Vagina (tissue), 2 donors: ENCODE data around the gene FOXR1.

Experiments
- CTCF ChIP-seq, 3 experiments: fragments of 450-650 bp in 2 of 3; fragments of 200-600 bp in 1 of 3; sonication (generic) in 1 of 3; IDR thresholded peaks; one replicate each; pipeline ENCODE4 v1.5.1; 2017 to 2019; ENCODE audit warnings: antibody characterized with exemption in 3 of 3, mild to moderate bottlenecking in 2 of 3, moderate library complexity in 2 of 3
- POLR2A ChIP-seq, 2 donors: fragments of 450-650 bp; IDR thresholded peaks; one replicate each; pipeline ENCODE4 v1.6.1; 2017; ENCODE audit warnings: antibody characterized with exemption in 2 of 2, mild to moderate bottlenecking in 2 of 2, moderate library complexity in 2 of 2
- POLR2AphosphoS5 ChIP-seq, 2 donors: sonication (generic); formaldehyde crosslinking; IDR thresholded peaks; one replicate each; pipeline ENCODE4 v1.9.0; 2017; ENCODE audit warnings: antibody characterized with exemption in 2 of 2, mild to moderate bottlenecking in 2 of 2, low read depth in 1 of 2; ENCODE audit not compliant: insufficient read depth in 1 of 2

DNA sequence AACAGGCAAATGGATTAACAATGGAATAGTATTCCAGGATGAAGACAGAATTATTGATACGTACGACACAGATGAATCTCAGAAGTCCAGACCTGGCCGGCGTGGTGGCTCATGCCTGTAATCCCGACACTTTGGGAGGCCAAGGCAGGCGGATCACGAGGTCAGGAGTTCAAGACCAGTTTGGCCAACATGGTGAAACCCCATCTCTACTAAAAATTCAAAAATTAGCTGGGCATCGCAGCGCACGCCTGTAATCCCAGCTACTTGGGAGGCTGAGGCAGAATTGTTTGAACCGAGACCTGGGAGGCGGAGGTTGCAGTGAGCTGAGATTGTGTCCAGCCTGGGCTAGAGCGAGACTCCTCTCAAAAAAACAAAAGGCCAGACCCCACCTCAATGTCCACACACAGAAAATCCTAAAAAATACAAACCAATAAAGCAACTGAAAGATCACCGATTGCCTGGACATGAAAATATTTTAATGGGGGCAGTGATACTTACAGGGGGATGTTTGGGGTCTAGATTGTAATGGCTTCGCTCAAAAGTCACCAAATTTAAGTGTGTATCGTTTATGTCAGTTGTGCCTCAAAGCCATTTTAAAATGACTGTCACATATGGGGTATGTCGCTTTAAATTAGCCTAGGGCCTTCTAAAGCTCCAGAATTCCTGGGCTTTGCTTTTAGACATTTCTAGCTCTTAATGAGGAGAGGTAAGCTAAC, 42.8 kb downstream of the FOXR1 start:
- TF ChIP-seq CTCF (IDR thresholded peaks at IDR 0.05) (no peak), POLR2AphosphoS5 (IDR thresholded peaks at IDR 0.05; ENCODE audit: insufficient read depth in 1 of 2, low read depth in 1 of 2) (no peak), POLR2A (IDR thresholded peaks at IDR 0.05) (no peak)
